Smooth muscle cell (in vitro differentiated cells): ENCODE measurements around the gene FAM228B. TPM values are rescaled to one million over a fixed set of nuclear protein-coding genes. Genes with fewer than 3 reads are reported as not detected.
"Not testable (repeated sequence)": the region's sequence is repeated elsewhere in the genome, so short reads cannot be mapped to it uniquely, and the experiment has no call there.

ENCODE experiments used
- DNase-seq: peaks from one replicate; lab custom pipeline; 2025; ENCODE audit not compliant: unreplicated experiment; lab: John Stamatoyannopoulos, UW
- H2AFZ ChIP-seq: fragments of 200-600 bp; sonication (generic); 2 replicates; pipeline ENCODE4 v1.6.0; 2016; ENCODE audit warnings: antibody characterized with exemption, low read depth, mild to moderate bottlenecking
- H3F3A ChIP-seq: fragments of 200-600 bp; sonication (generic); 2 replicates; pipeline ENCODE4 v1.6.0; 2017; ENCODE audit warnings: antibody characterized with exemption, low read depth
- H3K27ac ChIP-seq: fragments of 200-600 bp; sonication (generic); 2 replicates; pipeline ENCODE4 v1.5.1; 2016; ENCODE audit warnings: low read depth, mild to moderate bottlenecking
- H3K27me3 ChIP-seq: fragments of 200-600 bp; sonication (generic); 2 replicates; pipeline ENCODE4 v1.6.1; 2016; ENCODE audit warnings: low read depth, mild to moderate bottlenecking
- H3K36me3 ChIP-seq: fragments of 200-600 bp; sonication (generic); 2 replicates; pipeline ENCODE4 v1.5.1; 2016; ENCODE audit warnings: low read depth
- H3K4me1 ChIP-seq: fragments of 200-600 bp; sonication (generic); 2 replicates; pipeline ENCODE4 v1.5.1; 2016; ENCODE audit warnings: low read depth
- H3K4me2 ChIP-seq: fragments of 200-600 bp; sonication (generic); 2 replicates; pipeline ENCODE4 v1.6.0; 2016; ENCODE audit warnings: mild to moderate bottlenecking
- H3K4me3 ChIP-seq: fragments of 200-600 bp; sonication (generic); 2 replicates; pipeline ENCODE4 v1.5.1; 2016; ENCODE audit warnings: mild to moderate bottlenecking
- H3K79me2 ChIP-seq: fragments of 200-600 bp; sonication (generic); 2 replicates; pipeline ENCODE4 v1.6.0; 2016; ENCODE audit warnings: low read depth, mild to moderate bottlenecking
- H3K9ac ChIP-seq: fragments of 200-600 bp; sonication (generic); 2 replicates; pipeline ENCODE4 v1.6.0; 2016; ENCODE audit warnings: low read depth
- H3K9me3 ChIP-seq: fragments of 200-600 bp; sonication (generic); replicated peaks from 2 replicates; pipeline ENCODE4 v1.5.1; 2016; ENCODE audit warnings: low read depth
- H4K20me1 ChIP-seq: fragments of 200-600 bp; sonication (generic); 2 replicates; pipeline ENCODE4 v1.6.0; 2016; ENCODE audit warnings: low read depth
- CTCF ChIP-seq: fragments of 200-600 bp; sonication (generic); IDR thresholded peaks from 2 replicates; pipeline ENCODE4 v1.5.1; 2017; ENCODE audit warnings: borderline replicate concordance, mild to moderate bottlenecking, antibody characterized with exemption; ENCODE audit not compliant: insufficient read depth, poor library complexity, severe bottlenecking
- WGBS: methylation state at CpG from one replicate; pipeline ENCODE4 v1.1.7; 2016; ENCODE audit warnings: low lambda C conversion rate; 5-methylcytosine and 5-hydroxymethylcytosine counted together
- polyA plus RNA-seq: library from polyadenylated mRNA; unstranded; fragments of >200 nt; fragmentation: Nextera tagmentation; extraction: Ambion mirVana; gene quantifications from 2 replicates; pipeline ENCODE4 v1.2.1, GENCODE V29; 2016
- total RNA-seq: library from RNA; depleted of rRNA; stranded (reverse); fragments of >200 nt; gene quantifications from 2 replicates; pipeline ENCODE4 v1.2.3, GENCODE V29; 2014

FAM228B gene
- total and polyA plus RNA-seq, 2 experiments from 2014 or later: 7.0 to 18.1 TPM

DNA sequence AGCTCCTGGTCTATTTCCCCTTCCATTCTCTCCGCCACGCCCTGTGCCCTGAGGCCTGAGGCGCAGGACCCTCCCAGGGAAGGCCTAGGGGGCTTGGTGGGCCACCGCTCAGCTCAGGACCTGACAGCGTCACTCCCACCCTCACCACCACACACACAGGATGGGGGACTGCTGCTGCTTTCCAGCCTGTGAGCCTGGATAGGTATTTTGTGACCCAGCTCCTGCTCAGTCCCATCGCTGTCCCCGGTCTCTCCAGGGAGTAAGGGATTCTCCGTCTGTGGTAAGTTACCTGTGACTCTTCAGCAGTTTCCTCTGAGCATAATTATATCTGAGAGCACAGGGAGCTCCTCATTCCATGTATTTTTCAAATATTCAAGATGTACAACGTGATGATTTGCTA, 67.9 kb downstream of the FAM228B start:
- no peaks in the 10 kb centered on the region for H4K20me1 ChIP-seq
- no peak overlapping the region for H3K4me3 ChIP-seq
- H3K4me1 ChIP-seq: no peaks in the 10 kb centered on the region
- H2AFZ ChIP-seq: no peak overlapping the region
- DNase-seq: no peak
- no peaks in the 10 kb centered on the region for H3K36me3 ChIP-seq
- no peak for TF ChIP-seq CTCF
- 89% methylated on average over 9 of the region's 9 CpGs for WGBS
- H3K27ac ChIP-seq: no peak overlapping the region
- no peaks in the 10 kb centered on the region for H3F3A ChIP-seq
- no peak overlapping the region for H3K9ac ChIP-seq
- no peaks in the 10 kb centered on the region for H3K79me2 ChIP-seq
- H3K27me3 ChIP-seq: no peaks in the 10 kb centered on the region
- H3K4me2 ChIP-seq: no peak overlapping the region
- no peaks in the 10 kb centered on the region for H3K9me3 ChIP-seq

DNA sequence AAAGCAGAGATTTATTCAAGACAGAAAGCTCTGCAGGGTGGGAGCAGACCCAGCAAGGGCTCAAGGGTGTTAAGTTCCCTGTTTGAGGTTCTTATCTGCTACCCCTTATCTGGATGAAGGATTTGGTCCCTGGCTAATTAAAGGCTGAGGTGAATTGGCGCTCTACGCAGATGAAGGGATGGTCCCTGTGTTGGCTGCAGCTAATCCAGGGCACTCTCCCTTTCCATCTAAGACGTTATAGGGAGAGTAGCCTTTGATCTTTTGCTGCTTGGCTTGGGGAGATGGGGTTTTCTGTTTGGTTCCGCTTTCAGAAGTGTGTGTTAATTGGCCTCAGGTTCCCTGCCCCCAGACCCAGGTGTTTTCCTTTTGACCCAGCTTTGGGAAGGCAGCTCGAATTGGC, 68.6 kb downstream of the FAM228B start:
- WGBS: 49% methylated on average over 5 of the region's 5 CpGs
- no peak for DNase-seq
- no peak overlapping the region for H3K27ac ChIP-seq
- no peak overlapping the region for H2AFZ ChIP-seq
- no peaks in the 10 kb centered on the region for H3K36me3 ChIP-seq
- H4K20me1 ChIP-seq: no peaks in the 10 kb centered on the region
- H3F3A ChIP-seq: no peaks in the 10 kb centered on the region
- no peak overlapping the region for H3K4me3 ChIP-seq
- H3K27me3 ChIP-seq: no peaks in the 10 kb centered on the region
- H3K4me1 ChIP-seq: no peaks in the 10 kb centered on the region
- no peak for TF ChIP-seq CTCF
- H3K9me3 ChIP-seq: no peaks in the 10 kb centered on the region
- no peaks in the 10 kb centered on the region for H3K79me2 ChIP-seq
- no peak overlapping the region for H3K9ac ChIP-seq
- H3K4me2 ChIP-seq: no peak overlapping the region

GRCh38 chr2:24197213-24197612, 73.9 kb downstream of the FAM228B start:
- not testable (repeated sequence) for H3K4me2 ChIP-seq, H3K9ac ChIP-seq, H3K79me2 ChIP-seq, H3K4me1 ChIP-seq, H3K27ac ChIP-seq, H3K4me3 ChIP-seq, H3K36me3 ChIP-seq, H3K27me3 ChIP-seq, DNase-seq, H4K20me1 ChIP-seq, H2AFZ ChIP-seq, H3K9me3 ChIP-seq, H3F3A ChIP-seq
- 86% methylated on average over 1 of the region's 1 CpG for WGBS

DNA sequence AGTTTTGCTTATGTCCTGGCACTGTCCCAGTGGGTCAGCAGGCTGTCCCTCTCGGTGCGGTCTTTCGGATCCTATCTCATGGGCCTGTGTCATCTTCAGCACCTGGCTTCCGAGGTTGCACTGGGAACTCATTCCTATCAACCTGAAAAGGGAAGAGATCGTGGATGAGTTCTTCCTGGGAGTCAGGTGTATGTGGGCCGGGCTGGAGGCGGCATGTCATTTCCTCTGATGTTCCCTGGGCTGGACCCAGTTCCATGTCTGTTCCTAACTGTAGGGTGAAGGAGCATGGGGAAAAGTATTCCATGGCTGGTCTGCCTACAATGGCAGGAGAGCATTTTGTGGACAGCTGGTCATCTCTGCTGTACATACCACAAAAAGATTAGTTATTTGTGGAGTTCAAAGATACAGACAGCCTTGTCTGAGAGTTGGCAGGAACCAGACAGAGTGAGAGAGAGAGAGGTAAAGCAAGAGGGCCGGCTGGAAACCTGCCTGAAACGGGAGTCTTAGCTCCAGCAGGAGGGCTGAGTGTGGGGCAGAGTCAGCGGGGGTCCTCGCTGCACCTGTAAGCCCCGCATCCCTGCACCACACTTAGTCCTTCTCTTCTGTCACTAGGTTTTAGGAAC, 76.8 kb downstream of the FAM228B start:
- no peak for DNase-seq
- no peaks in the 10 kb centered on the region for H3K36me3 ChIP-seq

More for the DNA sequence above, 76.8 kb downstream of the FAM228B start:
- Histone ChIP-seq H3K79me2 (no peaks in the 10 kb centered on the region), H2AFZ (no peak overlapping the region), H3K4me1 (no peaks in the 10 kb centered on the region), H3K9ac (no peak overlapping the region), H3K4me2 (no peak overlapping the region), H3F3A (no peaks in the 10 kb centered on the region), H3K4me3 (no peak overlapping the region), H3K27me3 (no peaks in the 10 kb centered on the region), H3K9me3 (no peaks in the 10 kb centered on the region), H4K20me1 (no peaks in the 10 kb centered on the region), H3K27ac (no peak overlapping the region)
- TF ChIP-seq CTCF: no peak
- WGBS: 90% methylated on average over 12 of the region's 12 CpGs
